ENCODE measurements around the gene TMEM108. TPM values are rescaled to one million over a fixed set of nuclear protein-coding genes. Genes with fewer than 3 reads are reported as not detected.

TMEM108 gene
- total and polyA plus RNA-seq, 2 of the 4 experiments (the other 2 are of a cell fraction) = 0.18 to 2.2 TPM

- Histone ChIP-seq H3K9me3 (ENCODE audit: control insufficient read depth, insufficient read depth, low read length) (no peaks in the 10 kb centered on the region), H3K23ac (ENCODE audit: low read depth, low read length) (no peak overlapping the region), H3K9ac (ENCODE audit: low read depth, low read length) (no peak overlapping the region), H2AK9ac (replicated peaks; ENCODE audit: low read depth, low read length, poor library complexity) (no peak overlapping the region), H2AK5ac (ENCODE audit: low read depth, low read length) (no peak overlapping the region), H4K91ac (ENCODE audit: insufficient read depth, low read depth, low read length) (no peak overlapping the region), H3K4ac (ENCODE audit: low read depth, low read length) (no peak overlapping the region), H3K14ac (replicated peaks; ENCODE audit: low read depth, low read length) (no peak overlapping the region), H4K8ac (ENCODE audit: low read depth in 2 of 2, low read length in 2 of 2) (no peak overlapping the region), H3K27me3 (ENCODE audit: control insufficient read depth, insufficient read depth, low read length) (no peaks in the 10 kb centered on the region), H2BK15ac (ENCODE audit: low read depth, low read length) (no peak overlapping the region), H4K5ac (ENCODE audit: low read depth, low read length) (no peak overlapping the region), H3K27ac (ENCODE audit: insufficient read depth, low read length) (no peak overlapping the region), H3K79me1 (ENCODE audit: low read depth in 1 of 2, low read length in 2 of 2) (no peaks in the 10 kb centered on the region), H3K18ac (ENCODE audit: low read depth, low read length) (no peak overlapping the region), H3K4me3 (ENCODE audit: insufficient read depth, low read depth, low read length) (no peak overlapping the region), H2BK20ac (ENCODE audit: low read depth, low read length) (no peak overlapping the region), H2BK120ac (ENCODE audit: low read depth, low read length) (no peak overlapping the region), H3K56ac (ENCODE audit: extremely low read depth, insufficient read depth, low read length) (no peak overlapping the region), H2BK5ac (ENCODE audit: low read depth, low read length, poor library complexity, severe bottlenecking) (no peak overlapping the region), H2AFZ (replicated peaks; ENCODE audit: low read length, poor library complexity) (no peak overlapping the region), H3K4me1 (ENCODE audit: control insufficient read depth, insufficient read depth, low read length) (no peaks in the 10 kb centered on the region), H4K20me1 (ENCODE audit: insufficient read depth, low read length) (no peaks in the 10 kb centered on the region), H3K4me2 (ENCODE audit: low read depth, low read length) (no peak overlapping the region), H3K9me1 (ENCODE audit: insufficient read depth, low read length) (no peaks in the 10 kb centered on the region), H3K36me3 (ENCODE audit: control insufficient read depth, insufficient read depth, low read length) (no peaks in the 10 kb centered on the region)
- BruUV-seq (replicated peaks) = no TSS peak
- WGBS, 2 experiments (ENCODE audit: extremely low coverage in 2 of 2, insufficient read length in 1 of 2) = no CpG with 5 or more reads among the region's 4 CpGs
- no peak for TF ChIP-seq FOS (IDR thresholded peaks at IDR 0.05; ENCODE audit: low read depth, low read length)
- TF ChIP-seq, protein P1, sequence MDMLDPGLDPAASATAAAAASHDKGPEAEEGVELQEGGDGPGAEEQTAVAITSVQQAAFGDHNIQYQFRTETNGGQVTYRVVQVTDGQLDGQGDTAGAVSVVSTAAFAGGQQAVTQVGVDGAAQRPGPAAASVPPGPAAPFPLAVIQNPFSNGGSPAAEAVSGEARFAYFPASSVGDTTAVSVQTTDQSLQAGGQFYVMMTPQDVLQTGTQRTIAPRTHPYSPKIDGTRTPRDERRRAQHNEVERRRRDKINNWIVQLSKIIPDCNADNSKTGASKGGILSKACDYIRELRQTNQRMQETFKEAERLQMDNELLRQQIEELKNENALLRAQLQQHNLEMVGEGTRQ (IDR thresholded peaks at IDR 0.05; ENCODE audit: low read depth, low read length) = no peak
- POLR2A ChIA-PET (ENCODE audit: unreplicated experiment) = no interaction called here
- ATAC-seq (ENCODE audit: low read depth) (no peak), DNase-seq (no peak)
- in situ Hi-C loops (cut with MboI; ENCODE audit: low sequenced_read_pairs) (no loop called here), intact Hi-C loops (cut with micrococcal nuclease) (no loop called here), dilution Hi-C loops (cut with HindIII; ENCODE audit: low sequenced_read_pairs, unreplicated experiment) (no loop called here)
- CTCF ChIA-PET = no interaction called here
Measured at GRCh38 chr3:133230195-133230594, 192.0 kb downstream of the TMEM108 start.
